GM13976 (cell line): ENCODE data around the gene ZNF827.
A peak's percentile ranks its signal among the peaks of the same experiment; 100 is the strongest.

Experiments used
- DNase-seq: peaks from one replicate; pipeline ENCODE4 v3.0.0; 2012; ENCODE audit warnings: low spot score
- in situ Hi-C: fragments of 300-500 bp; cut with MboI; formaldehyde crosslinking; loops from one replicate; pipeline ENCODE4 v1.12.0; 2022; ENCODE audit warnings: low sequenced_read_pairs, mixed read lengths, inconsistent platforms; ENCODE audit not compliant: unreplicated experiment
- TF ChIP-seq, protein P1 (sequence below): IDR thresholded peaks from 2 replicates; pipeline ENCODE4 v1.5.1; 2012; ENCODE audit warnings: borderline replicate concordance, mild to moderate bottlenecking; ENCODE audit not compliant: insufficient read depth; ENCODE audit errors: extremely low read depth, missing control alignments, control extremely low read depth

The ZNF827 gene, protein sequence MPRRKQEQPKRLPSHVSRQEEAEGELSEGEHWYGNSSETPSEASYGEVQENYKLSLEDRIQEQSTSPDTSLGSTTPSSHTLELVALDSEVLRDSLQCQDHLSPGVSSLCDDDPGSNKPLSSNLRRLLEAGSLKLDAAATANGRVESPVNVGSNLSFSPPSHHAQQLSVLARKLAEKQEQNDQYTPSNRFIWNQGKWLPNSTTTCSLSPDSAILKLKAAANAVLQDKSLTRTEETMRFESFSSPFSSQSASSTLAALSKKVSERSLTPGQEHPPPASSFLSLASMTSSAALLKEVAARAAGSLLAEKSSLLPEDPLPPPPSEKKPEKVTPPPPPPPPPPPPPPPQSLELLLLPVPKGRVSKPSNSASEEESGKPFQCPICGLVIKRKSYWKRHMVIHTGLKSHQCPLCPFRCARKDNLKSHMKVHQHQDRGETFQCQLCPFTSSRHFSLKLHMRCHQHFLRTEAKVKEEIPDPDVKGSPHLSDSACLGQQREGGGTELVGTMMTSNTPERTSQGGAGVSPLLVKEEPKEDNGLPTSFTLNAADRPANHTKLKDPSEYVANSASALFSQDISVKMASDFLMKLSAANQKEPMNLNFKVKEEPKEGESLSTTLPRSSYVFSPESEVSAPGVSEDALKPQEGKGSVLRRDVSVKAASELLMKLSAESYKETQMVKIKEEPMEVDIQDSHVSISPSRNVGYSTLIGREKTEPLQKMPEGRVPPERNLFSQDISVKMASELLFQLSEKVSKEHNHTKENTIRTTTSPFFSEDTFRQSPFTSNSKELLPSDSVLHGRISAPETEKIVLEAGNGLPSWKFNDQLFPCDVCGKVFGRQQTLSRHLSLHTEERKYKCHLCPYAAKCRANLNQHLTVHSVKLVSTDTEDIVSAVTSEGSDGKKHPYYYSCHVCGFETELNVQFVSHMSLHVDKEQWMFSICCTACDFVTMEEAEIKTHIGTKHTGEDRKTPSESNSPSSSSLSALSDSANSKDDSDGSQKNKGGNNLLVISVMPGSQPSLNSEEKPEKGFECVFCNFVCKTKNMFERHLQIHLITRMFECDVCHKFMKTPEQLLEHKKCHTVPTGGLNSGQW

DNA sequence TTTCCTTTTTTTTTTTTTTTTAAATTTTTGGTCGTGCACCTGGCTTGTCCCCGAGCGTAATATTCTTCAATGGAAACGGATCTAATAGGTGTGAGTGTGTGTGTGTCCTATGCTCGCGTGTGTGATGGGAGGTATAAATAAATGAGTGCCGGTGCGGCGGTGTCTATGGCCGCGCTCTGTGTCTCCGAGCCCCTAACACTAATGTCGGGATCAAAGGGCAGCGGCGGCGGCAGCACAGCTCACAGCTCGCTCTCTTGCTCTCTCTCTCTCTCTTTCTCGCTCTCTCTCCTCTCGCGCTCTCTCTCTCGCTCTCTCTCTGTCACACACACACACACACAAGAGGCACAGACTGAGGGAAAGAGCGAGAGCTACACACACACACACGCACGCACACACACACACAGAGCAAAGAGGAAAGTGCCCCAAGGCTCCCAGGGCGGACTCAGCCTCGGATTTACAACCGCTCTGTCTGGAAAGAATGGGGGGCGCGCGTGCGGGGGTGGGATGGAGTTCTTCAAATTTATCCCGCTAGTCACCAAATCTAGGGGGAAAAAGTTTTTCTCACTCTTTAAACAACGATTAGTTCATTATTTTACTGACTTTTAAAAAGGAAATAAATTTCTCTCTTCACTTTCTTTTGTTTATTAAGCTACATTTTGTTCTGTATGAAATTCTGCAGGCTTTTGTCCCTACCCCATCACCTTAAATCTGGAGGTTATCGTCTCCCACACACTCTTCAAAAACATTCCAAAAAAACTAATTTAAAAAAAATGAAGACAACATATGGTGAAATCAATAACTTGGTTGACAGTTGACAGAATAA lies at the start of gene ZNF827:
ZNF827 (minus strand) TSS at position 206 of the 823 bp plus-strand sequence. CDS start 416 bp downstream, outside the sequence.
- DNase-seq: peak; percentile 58
- TF ChIP-seq, protein P1, sequence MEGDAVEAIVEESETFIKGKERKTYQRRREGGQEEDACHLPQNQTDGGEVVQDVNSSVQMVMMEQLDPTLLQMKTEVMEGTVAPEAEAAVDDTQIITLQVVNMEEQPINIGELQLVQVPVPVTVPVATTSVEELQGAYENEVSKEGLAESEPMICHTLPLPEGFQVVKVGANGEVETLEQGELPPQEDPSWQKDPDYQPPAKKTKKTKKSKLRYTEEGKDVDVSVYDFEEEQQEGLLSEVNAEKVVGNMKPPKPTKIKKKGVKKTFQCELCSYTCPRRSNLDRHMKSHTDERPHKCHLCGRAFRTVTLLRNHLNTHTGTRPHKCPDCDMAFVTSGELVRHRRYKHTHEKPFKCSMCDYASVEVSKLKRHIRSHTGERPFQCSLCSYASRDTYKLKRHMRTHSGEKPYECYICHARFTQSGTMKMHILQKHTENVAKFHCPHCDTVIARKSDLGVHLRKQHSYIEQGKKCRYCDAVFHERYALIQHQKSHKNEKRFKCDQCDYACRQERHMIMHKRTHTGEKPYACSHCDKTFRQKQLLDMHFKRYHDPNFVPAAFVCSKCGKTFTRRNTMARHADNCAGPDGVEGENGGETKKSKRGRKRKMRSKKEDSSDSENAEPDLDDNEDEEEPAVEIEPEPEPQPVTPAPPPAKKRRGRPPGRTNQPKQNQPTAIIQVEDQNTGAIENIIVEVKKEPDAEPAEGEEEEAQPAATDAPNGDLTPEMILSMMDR: no peak
- in situ Hi-C loops: no loop called here

DNA sequence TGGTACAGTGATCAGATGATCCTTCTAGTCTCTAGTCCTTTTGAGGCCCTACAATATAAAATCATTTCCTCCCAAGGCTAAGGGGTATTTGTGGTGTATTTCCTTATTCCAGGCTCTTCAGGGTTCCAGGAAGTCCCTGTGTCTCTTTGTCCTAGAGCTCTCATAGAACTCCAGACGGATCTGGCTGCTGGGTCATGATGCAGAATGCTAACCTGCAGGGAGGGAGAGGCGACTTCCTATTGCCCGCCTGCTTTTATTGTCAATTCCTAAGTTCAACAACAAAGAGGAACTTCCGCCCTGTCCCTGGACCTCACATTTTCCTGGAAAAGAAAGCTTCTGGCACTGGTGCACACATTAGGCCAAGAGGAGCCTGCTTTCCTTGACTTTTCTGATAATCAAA lies 45.9 kb upstream of the ZNF827 start:
- in situ Hi-C loops: no loop called here
- no peak for DNase-seq
- TF ChIP-seq, protein P1: no peak

DNA sequence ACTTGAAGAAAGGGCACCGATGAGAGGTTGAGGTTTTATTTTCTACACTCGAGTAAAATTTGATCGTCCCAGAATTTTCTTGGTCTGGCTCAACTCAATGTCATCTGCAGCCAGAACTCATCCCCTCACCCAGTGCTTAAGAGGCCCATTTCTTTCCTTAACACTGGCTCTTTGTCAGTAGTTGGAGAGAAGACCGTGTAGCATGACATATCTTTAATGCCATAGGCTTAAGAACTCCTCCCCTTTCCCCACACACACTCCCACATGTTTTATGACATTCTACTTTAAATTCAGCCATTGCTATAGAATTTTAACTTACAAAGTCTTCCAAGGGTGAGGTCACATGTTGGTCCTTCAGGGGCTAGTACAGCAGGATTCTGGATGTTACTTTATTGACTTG lies 44.2 kb upstream of the ZNF827 start:
- in situ Hi-C loops: no loop called here
- DNase-seq: no peak
- TF ChIP-seq, protein P1: no peak

DNA sequence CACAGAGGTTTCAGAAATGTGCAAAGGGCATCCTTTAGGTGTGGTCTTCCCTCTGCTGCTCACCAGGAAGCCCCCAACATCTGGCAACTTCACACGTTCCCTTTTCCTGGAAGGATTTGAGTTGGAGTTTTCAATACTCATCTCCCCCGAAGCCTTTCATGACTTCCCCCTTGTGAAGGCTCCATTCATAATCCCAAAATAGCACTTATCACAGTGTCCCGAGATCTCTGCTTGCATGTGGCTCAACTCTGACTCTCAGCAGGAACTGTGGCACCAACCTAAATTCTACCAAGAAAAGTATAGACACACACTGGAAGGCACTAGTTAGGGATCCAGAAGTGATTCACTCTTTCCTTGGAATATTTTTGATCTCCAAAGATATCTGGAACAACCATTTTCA lies 40.5 kb upstream of the ZNF827 start:
- TF ChIP-seq, protein P1: no peak
- in situ Hi-C loops: no loop called here

DNA sequence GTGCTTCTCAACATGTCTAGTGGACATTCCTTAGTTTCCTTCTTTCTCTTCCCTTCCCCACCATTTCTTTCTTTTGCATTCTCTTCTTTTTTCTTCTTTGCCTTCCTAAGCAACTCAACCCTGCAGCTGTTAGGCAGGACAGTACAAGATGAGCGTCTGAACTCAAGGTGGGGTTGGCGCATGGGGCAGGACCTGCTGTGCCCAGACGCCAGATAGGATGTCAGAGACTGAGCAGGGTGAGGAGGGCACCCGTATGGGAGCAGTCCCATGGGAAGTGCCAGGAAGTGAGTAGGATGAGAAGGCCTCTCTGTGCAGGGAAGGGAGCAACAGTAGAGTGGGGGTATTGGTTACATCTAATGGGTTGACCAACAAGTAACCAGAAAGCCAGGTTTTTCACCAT lies 38.1 kb upstream of the ZNF827 start:
- in situ Hi-C loops: no loop called here
- DNase-seq: no peak
- TF ChIP-seq, protein P1: no peak

More for the DNA sequence above, 40.5 kb upstream of the ZNF827 start:
- DNase-seq: no peak

DNA sequence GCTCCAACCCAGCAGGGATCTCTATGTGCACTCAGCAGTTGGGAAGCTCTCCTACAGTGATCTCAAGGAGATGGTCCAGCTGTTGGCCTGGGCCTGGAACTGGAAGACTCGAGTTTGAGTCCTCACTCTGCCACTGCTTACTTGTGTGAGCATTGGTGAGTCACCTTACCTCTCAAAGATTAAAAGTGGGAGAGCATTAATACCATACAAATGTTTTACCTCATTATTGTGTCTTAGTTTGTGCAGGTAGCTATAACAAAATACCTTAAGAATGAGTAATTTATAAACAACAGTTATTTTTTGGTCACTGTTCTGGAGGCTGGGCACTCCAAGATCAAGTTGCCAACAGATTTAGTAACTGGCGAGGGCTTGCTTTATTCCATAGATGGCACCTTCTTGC lies 21.4 kb upstream of the ZNF827 start:
- no peak for DNase-seq
- in situ Hi-C loops: no loop called here
- TF ChIP-seq, protein P1: no peak
